ENCODE results near the gene PPP1CA.

PPP1CA gene

GRCh38 chr11:67390947-67391303 lies 10.7 kb downstream of the PPP1CA start:
- Histone ChIP-seq H4K20me1 (ENCODE audit: insufficient read depth, low read length) (no peaks in the 10 kb centered on the region), H3K79me2 (ENCODE audit: low read length) (peaks cover 17% of the 10 kb centered on the region), H3K36me3 (replicated peaks; ENCODE audit: low read depth, low read length) (peaks cover 14% of the 10 kb centered on the region), H3K27me3 (ENCODE audit: low read depth, low read length) (no peaks in the 10 kb centered on the region), H3K4me1 (ENCODE audit: low read length) (peaks cover 18% of the 10 kb centered on the region), H3K9me3 (ENCODE audit: insufficient read depth, low read length) (no peaks in the 10 kb centered on the region), H3K27ac (ENCODE audit: low read length) (peak overlapping the region; percentile 56; the same call in 1 of the 2 replicates), H3K4me3 (ENCODE audit: low read length) (peak overlapping the region; percentile 96), H2AFZ (ENCODE audit: low read depth, low read length) (peak overlapping the region; percentile 67; the same call in 1 of the 2 replicates), H3K9ac (ENCODE audit: low read length) (peak overlapping the region; percentile 90), H3K4me2 (ENCODE audit: low read length) (peak overlapping the region; percentile 100)
- TF ChIP-seq CTCF (IDR thresholded peaks at IDR 0.05; ENCODE audit: low read depth, low read length): no peak
- no peak for TF ChIP-seq EZH2phosphoT487 (IDR thresholded peaks at IDR 0.05; ENCODE audit: low read depth)

GRCh38 chr11:67389477-67389876 lies 12.2 kb downstream of the PPP1CA start:
- Histone ChIP-seq H3K4me2 (ENCODE audit: low read length) (no peak overlapping the region), H3K4me3 (ENCODE audit: low read length) (no peak overlapping the region), H3K36me3 (replicated peaks; ENCODE audit: low read depth, low read length) (peaks cover 8% of the 10 kb centered on the region), H3K79me2 (ENCODE audit: low read length) (peaks cover 17% of the 10 kb centered on the region), H2AFZ (ENCODE audit: low read depth, low read length) (no peak overlapping the region), H4K20me1 (ENCODE audit: insufficient read depth, low read length) (no peaks in the 10 kb centered on the region), H3K27me3 (ENCODE audit: low read depth, low read length) (peaks cover 13% of the 10 kb centered on the region), H3K9ac (ENCODE audit: low read length) (no peak overlapping the region), H3K27ac (ENCODE audit: low read length) (no peak overlapping the region), H3K4me1 (ENCODE audit: low read length) (peaks cover 18% of the 10 kb centered on the region), H3K9me3 (ENCODE audit: insufficient read depth, low read length) (no peaks in the 10 kb centered on the region)
- TF ChIP-seq EZH2phosphoT487 (IDR thresholded peaks at IDR 0.05; ENCODE audit: low read depth) (no peak), CTCF (IDR thresholded peaks at IDR 0.05; ENCODE audit: low read depth, low read length) (peak; percentile 76)

- peaks cover 14% of the 10 kb centered on the region for H3K79me2 ChIP-seq (ENCODE audit: low read length)
- no peak overlapping the region for H3K4me3 ChIP-seq (ENCODE audit: low read length)
- H3K9me3 ChIP-seq (ENCODE audit: insufficient read depth, low read length): no peaks in the 10 kb centered on the region
- no peak overlapping the region for H2AFZ ChIP-seq (ENCODE audit: low read depth, low read length)
- H3K36me3 ChIP-seq (replicated peaks; ENCODE audit: low read depth, low read length): no peaks in the 10 kb centered on the region
- H3K27ac ChIP-seq (ENCODE audit: low read length): no peak overlapping the region
- H3K4me2 ChIP-seq (ENCODE audit: low read length): no peak overlapping the region
- H3K4me1 ChIP-seq (ENCODE audit: low read length): peaks cover 16% of the 10 kb centered on the region
- no peak overlapping the region for H3K9ac ChIP-seq (ENCODE audit: low read length)
- H3K27me3 ChIP-seq (ENCODE audit: low read depth, low read length): peaks cover 18% of the 10 kb centered on the region
- H4K20me1 ChIP-seq (ENCODE audit: insufficient read depth, low read length): no peaks in the 10 kb centered on the region
- TF ChIP-seq CTCF (IDR thresholded peaks at IDR 0.05; ENCODE audit: low read depth, low read length): no peak
- TF ChIP-seq EZH2phosphoT487 (IDR thresholded peaks at IDR 0.05; ENCODE audit: low read depth): no peak
Observed at GRCh38 chr11:67387518-67387917, 14.1 kb downstream of the PPP1CA start.

GRCh38 chr11:67387069-67387468 lies 14.6 kb downstream of the PPP1CA start:
- no peak overlapping the region for H3K27ac ChIP-seq (ENCODE audit: low read length)
- peaks cover 18% of the 10 kb centered on the region for H3K27me3 ChIP-seq (ENCODE audit: low read depth, low read length)
- no peaks in the 10 kb centered on the region for H3K36me3 ChIP-seq (replicated peaks; ENCODE audit: low read depth, low read length)
- H3K4me2 ChIP-seq (ENCODE audit: low read length): peak overlapping the region; percentile 46
- H3K4me3 ChIP-seq (ENCODE audit: low read length): peak overlapping the region; percentile 27; the same call in 1 of the 2 replicates
- H2AFZ ChIP-seq (ENCODE audit: low read depth, low read length): 0 out of 2 replicates have a peak overlapping the region, but pooled peaks have one; percentile 50
- H3K79me2 ChIP-seq (ENCODE audit: low read length): peaks cover 10% of the 10 kb centered on the region
- no peaks in the 10 kb centered on the region for H4K20me1 ChIP-seq (ENCODE audit: insufficient read depth, low read length)
- H3K9me3 ChIP-seq (ENCODE audit: insufficient read depth, low read length): no peaks in the 10 kb centered on the region
- TF ChIP-seq CTCF (IDR thresholded peaks at IDR 0.05; ENCODE audit: low read depth, low read length) (no peak), EZH2phosphoT487 (IDR thresholded peaks at IDR 0.05; ENCODE audit: low read depth) (no peak)
- H3K9ac ChIP-seq (ENCODE audit: low read length): no peak overlapping the region; the same call in 1 of the 2 replicates
- H3K4me1 ChIP-seq (ENCODE audit: low read length): peaks cover 18% of the 10 kb centered on the region

Measured in OCI-LY3 (cell line).